H9 (cell line): ENCODE measurements around the gene AP2A1. TPM values are rescaled to one million over a fixed set of nuclear protein-coding genes. Genes with fewer than 3 reads are reported as not detected.

Experiments
- DNase-seq: peaks from one replicate; pipeline ENCODE4 v3.0.0-alpha.2; 2017
- H2AFZ ChIP-seq: one replicate; pipeline ENCODE4 v1.6.1; 2013; ENCODE audit warnings: mild to moderate bottlenecking, low read length, control low read depth, moderate library complexity
- H2AK5ac ChIP-seq: 2 replicates; pipeline ENCODE4 v1.6.1; 2013; ENCODE audit warnings: low read length, control low read depth, mixed read lengths; ENCODE audit not compliant: insufficient read length
- H2BK120ac ChIP-seq: one replicate; pipeline ENCODE4 v1.6.1; 2013; ENCODE audit warnings: low read depth, mild to moderate bottlenecking, low read length, control low read depth, inconsistent platforms; ENCODE audit not compliant: poor library complexity, severe bottlenecking
- H2BK12ac ChIP-seq: 2 replicates; pipeline ENCODE4 v1.6.1; 2013; ENCODE audit warnings: low read length, control low read depth, mixed read lengths, low read depth; ENCODE audit not compliant: insufficient read length
- H2BK15ac ChIP-seq: 2 replicates; pipeline ENCODE4 v1.6.1; 2013; ENCODE audit warnings: low read depth, low read length, control low read depth
- H2BK20ac ChIP-seq: one replicate; pipeline ENCODE4 v1.6.1; 2013; ENCODE audit warnings: low read depth, mild to moderate bottlenecking, low read length, control low read depth, inconsistent platforms; ENCODE audit not compliant: poor library complexity, severe bottlenecking
- H2BK5ac ChIP-seq: 2 replicates; pipeline ENCODE4 v1.6.1; 2013; ENCODE audit warnings: low read length, control low read depth, mixed read lengths; ENCODE audit not compliant: insufficient read length
- H3K14ac ChIP-seq: 2 replicates; pipeline ENCODE4 v1.6.1; 2013; ENCODE audit warnings: low read length, control low read depth; ENCODE audit not compliant: insufficient read depth
- H3K18ac ChIP-seq: 2 replicates; pipeline ENCODE4 v1.6.1; 2013; ENCODE audit warnings: low read depth, mild to moderate bottlenecking, mixed read lengths, low read length, control low read depth; ENCODE audit not compliant: insufficient read length
- H3K23ac ChIP-seq: 2 replicates; pipeline ENCODE4 v1.6.1; 2013; ENCODE audit warnings: low read length, control low read depth, mixed read lengths, low read depth; ENCODE audit not compliant: insufficient read length
- H3K23me2 ChIP-seq: 2 replicates; pipeline ENCODE4 v1.6.1; 2013; ENCODE audit warnings: low read depth, mild to moderate bottlenecking, mixed read lengths, low read length, control low read depth; ENCODE audit not compliant: insufficient read length, poor library complexity, severe bottlenecking
- H3K27ac ChIP-seq: 2 replicates; pipeline ENCODE4 v1.5.1; 2013; ENCODE audit warnings: low read length, control low read depth, mixed read lengths, low read depth; ENCODE audit not compliant: insufficient read length
- H3K27me3 ChIP-seq: 2 replicates; pipeline ENCODE4 v1.6.1; 2013; ENCODE audit warnings: low read length, control low read depth, inconsistent platforms; ENCODE audit not compliant: insufficient read depth
- H3K4ac ChIP-seq: 2 replicates; pipeline ENCODE4 v1.6.1; 2013; ENCODE audit warnings: low read depth, mild to moderate bottlenecking, control low read depth, inconsistent platforms, low read length, moderate library complexity
- H3K4me1 ChIP-seq: 2 replicates; pipeline ENCODE4 v1.6.1; 2013; ENCODE audit warnings: low read length, control low read depth, inconsistent platforms; ENCODE audit not compliant: insufficient read depth
- H3K4me2 ChIP-seq: 2 replicates; pipeline ENCODE4 v1.6.1; 2013; ENCODE audit warnings: low read length, control low read depth, mixed read lengths; ENCODE audit not compliant: insufficient read length, insufficient read depth
- H3K56ac ChIP-seq: 2 replicates; pipeline ENCODE4 v1.6.1; 2013; ENCODE audit warnings: low read depth, mild to moderate bottlenecking, mixed read lengths, low read length, control low read depth; ENCODE audit not compliant: insufficient read length
- H3K79me1 ChIP-seq: 2 replicates; pipeline ENCODE4 v1.6.1; 2013; ENCODE audit warnings: low read depth, mild to moderate bottlenecking, moderate library complexity, low read length, control low read depth, inconsistent platforms; ENCODE audit not compliant: insufficient read depth, poor library complexity, severe bottlenecking
- H3K79me2 ChIP-seq: 2 replicates; pipeline ENCODE4 v1.6.1; 2013; ENCODE audit warnings: low read length, control low read depth, inconsistent platforms; ENCODE audit not compliant: insufficient read depth
- H3K9ac ChIP-seq: 2 replicates; pipeline ENCODE4 v1.6.1; 2013; ENCODE audit warnings: low read length, control low read depth, mixed read lengths; ENCODE audit not compliant: insufficient read length; ENCODE audit errors: extremely low read depth
- H3K9me3 ChIP-seq: one replicate; pipeline ENCODE4 v1.6.1; 2013; ENCODE audit warnings: low read depth, low read length, inconsistent platforms; ENCODE audit not compliant: control insufficient read depth
- H3T11ph ChIP-seq: one replicate; pipeline ENCODE4 v1.6.1; 2013; ENCODE audit warnings: mild to moderate bottlenecking, low read length, control low read depth, inconsistent platforms
- H4K20me1 ChIP-seq: one replicate; pipeline ENCODE4 v1.6.1; 2013; ENCODE audit not compliant: control insufficient read depth, insufficient read length, insufficient read depth
- H4K5ac ChIP-seq: 2 replicates; pipeline ENCODE4 v1.6.1; 2013; ENCODE audit warnings: low read depth, mild to moderate bottlenecking, mixed read lengths, low read length, control low read depth; ENCODE audit not compliant: insufficient read length
- H4K8ac ChIP-seq: replicated peaks from 2 replicates; pipeline ENCODE4 v1.6.1; 2013; ENCODE audit warnings: low read length, control low read depth, mixed read lengths, low read depth; ENCODE audit not compliant: insufficient read length
- H4K91ac ChIP-seq: 2 replicates; pipeline ENCODE4 v1.6.1; 2013; ENCODE audit warnings: low read depth, mild to moderate bottlenecking, moderate library complexity, mixed read lengths, low read length, control low read depth; ENCODE audit not compliant: insufficient read length
- H3K27ac Mint-ChIP-seq, 3 experiments: 2 replicates in 2 of 3; 3 replicates in 1 of 3; pipeline ENCODE4 v1.8.0; 2020 to 2021; ENCODE audit warnings: mixed read lengths in 3 of 3, mild to moderate bottlenecking in 1 of 3, moderate library complexity in 1 of 3
- H3K27me3 Mint-ChIP-seq: 2 replicates; pipeline ENCODE4 v1.8.0; 2021; ENCODE audit warnings: low read depth, mild to moderate bottlenecking, moderate library complexity, mixed read lengths
- H3K36me3 Mint-ChIP-seq, 3 experiments: 2 replicates in 2 of 3; 3 replicates in 1 of 3; pipeline ENCODE4 v1.8.0; 2020 to 2021; ENCODE audit warnings: low read depth in 3 of 3, mixed read lengths in 3 of 3; ENCODE audit not compliant: insufficient read depth in 1 of 3
- H3K4me1 Mint-ChIP-seq, 2 experiments: 2 replicates each; pipeline ENCODE4 v1.8.0; 2020; ENCODE audit warnings: mixed read lengths in 2 of 2
- H3K4me3 Mint-ChIP-seq, 2 experiments: 2 replicates in 1 of 2; 3 replicates in 1 of 2; pipeline ENCODE4 v1.8.0; 2020 to 2021; ENCODE audit warnings: mild to moderate bottlenecking in 2 of 2, mixed read lengths in 2 of 2, moderate library complexity in 1 of 2
- H3K9me3 Mint-ChIP-seq, 2 experiments: 2 replicates in 1 of 2; 3 replicates in 1 of 2; pipeline ENCODE4 v1.8.0; 2020; ENCODE audit warnings: mild to moderate bottlenecking in 2 of 2, mixed read lengths in 2 of 2, moderate library complexity in 1 of 2
- CTCF ChIP-seq: fragments of 200-600 bp; sonication (generic); conservative IDR thresholded peaks from 3 replicates; pipeline ENCODE4 v1.8.0; 2021; ENCODE audit warnings: antibody characterized with exemption, mild to moderate bottlenecking
- WGBS: extraction: QIAGEN DNeasy Blood & Tissue Kit; methylation state at CpG from one replicate; pipeline ENCODE4 v1.1.7; 2013; ENCODE audit warnings: missing lambda C conversion rate, low lambda C conversion rate, mixed read lengths; ENCODE audit not compliant: insufficient read length; ENCODE audit errors: extremely low coverage; 5-methylcytosine and 5-hydroxymethylcytosine counted together
- total RNA-seq: library from RNA; stranded (reverse); gene quantifications from 2 replicates; pipeline ENCODE4 v1.2.1, GENCODE V29; 2021

The AP2A1 gene
- total RNA-seq, 1 experiment from 2014 or later, result 108 TPM

GRCh38 chr19:49766007-49766929, 533 bp upstream of the AP2A1 start:
- Mint-ChIP-seq H3K9me3 (no peaks in the 10 kb centered on the region), H3K27ac (peak overlapping the region; percentile 99 to 100 (median 100)), H3K27me3 (no peaks in the 10 kb centered on the region; the same call in 1 of the 2 replicates), H3K36me3 (peaks cover 0 to 2% (median 0%) of the 10 kb centered on the region in 3 experiments; a peak in 2 of 7 replicates), H3K4me3 (peak overlapping the region; percentile 86 to 94), H3K4me1 (peaks cover 24 to 34% of the 10 kb centered on the region in 2 experiments)
- Histone ChIP-seq H3K79me1 (peaks cover 3% of the 10 kb centered on the region), H3K14ac (peak overlapping the region; percentile 77; the same call in 1 of the 2 replicates), H2BK12ac (no peak overlapping the region), H2BK15ac (no peak overlapping the region), H2AK5ac (no peak overlapping the region), H3K4me2 (peak overlapping the region; percentile 82), H3K9ac (peak overlapping the region; percentile 89), H3K9me3 (no peaks in the 10 kb centered on the region), H2AFZ (no peak overlapping the region), H3K4ac (peak overlapping the region; percentile 82; the same call in 1 of the 2 replicates), H4K91ac (no peak overlapping the region), H3K79me2 (peaks cover 4% of the 10 kb centered on the region; the same call in 1 of the 2 replicates), H3K4me1 (no peaks in the 10 kb centered on the region), H3K27me3 (no peaks in the 10 kb centered on the region), H3K56ac (no peak overlapping the region), H3K27ac (peak overlapping the region; percentile 100), H2BK20ac (no peak overlapping the region), H2BK120ac (peak overlapping the region; percentile 99), H3K23me2 (peaks cover 12% of the 10 kb centered on the region), H2BK5ac (peak overlapping the region; percentile 73), H3K23ac (no peak overlapping the region), H3K18ac (peak overlapping the region; percentile 93), H4K20me1 (no peaks in the 10 kb centered on the region), H3T11ph (peak overlapping the region; percentile 91), H4K5ac (peak overlapping the region; percentile 87), H4K8ac (no peak overlapping the region)
- WGBS, result no CpG with 5 or more reads among the region's 53 CpGs
- peak; percentile 100 for DNase-seq
- no peak for TF ChIP-seq CTCF
